OCI-LY1 (cell line): ENCODE results near the gene RPA1.

Experiments
- CTCF ChIP-seq: fragments of 200-600 bp; sonication (generic), shearing (Covaris generic); IDR thresholded peaks from 2 replicates; pipeline ENCODE4 v1.5.1; 2017; ENCODE audit warnings: mild to moderate bottlenecking, antibody characterized with exemption, low read length, moderate library complexity, mixed read lengths
- EZH2 ChIP-seq: fragments of 200-600 bp; sonication (generic), shearing (Covaris generic); IDR thresholded peaks from 2 replicates; pipeline ENCODE4 v1.8.0; 2017; ENCODE audit warnings: borderline replicate concordance, mixed run types, mild to moderate bottlenecking, antibody characterized with exemption, low read length, moderate library complexity, mixed read lengths

- no peak for TF ChIP-seq EZH2
- TF ChIP-seq CTCF, result no peak
These were observed 82.3 kb downstream of the RPA1 start for GRCh38 chr17:1912146-1912545.
